Activated CD4-positive, alpha-beta T cell treated with anti-CD3 and anti-CD28 coated beads for 36 hours (primary cell): ENCODE data around the gene EPB41L4B. TPM values are rescaled to one million over a fixed set of nuclear protein-coding genes. Genes with fewer than 3 reads are reported as not detected.

Source experiments
- ATAC-seq: fragments of 200-7000 bp; cut with Tn5 transposase; one replicate; pipeline ENCODE4 v1.10.0; 2021; ENCODE audit warnings: mild to moderate bottlenecking, moderate library complexity
- CTCF ChIA-PET: fragments of 350-600 bp; sonication (Branson Sonifier 250); formaldehyde crosslinking; loops from one replicate; lab custom pipeline; 2021; ENCODE audit warnings: antibody characterized with exemption; lab: Charles Lee
- POLR2A ChIA-PET: fragments of 350-600 bp; sonication (Branson Sonifier 250); formaldehyde crosslinking; loops from one replicate; lab custom pipeline; 2021; ENCODE audit warnings: antibody characterized with exemption, inconsistent platforms; lab: Charles Lee
- DNase-seq: peaks from one replicate; pipeline ENCODE4 v3.0.0-alpha.2; 2020
- H3K27ac Mint-ChIP-seq: one replicate; pipeline ENCODE4 v1.8.0; 2021; ENCODE audit warnings: mixed read lengths
- H3K27me3 Mint-ChIP-seq: one replicate; pipeline ENCODE4 v1.8.0; 2021; ENCODE audit warnings: mixed read lengths
- H3K36me3 Mint-ChIP-seq: one replicate; pipeline ENCODE4 v1.8.0; 2021; ENCODE audit warnings: low read depth, mixed read lengths
- H3K4me1 Mint-ChIP-seq: one replicate; pipeline ENCODE4 v1.8.0; 2021; ENCODE audit warnings: mixed read lengths
- H3K4me3 Mint-ChIP-seq: one replicate; pipeline ENCODE4 v1.8.0; 2021; ENCODE audit warnings: mild to moderate bottlenecking, moderate library complexity, mixed read lengths
- H3K9me3 Mint-ChIP-seq: one replicate; pipeline ENCODE4 v1.8.0; 2021; ENCODE audit warnings: low read depth, mixed read lengths
- intact Hi-C, 2 experiments: fragments of 100-400 bp; cut with DNase I in 1 of 2; cut with micrococcal nuclease in 1 of 2; formaldehyde crosslinking; loops; one replicate each; pipeline versions ENCODE4 v1.14.2 to v1.15.1; 2022 to 2024; cut with DNase I, micrococcal nuclease
- total RNA-seq, 2 experiments: library from RNA; stranded (reverse); gene quantifications; one replicate each; pipeline ENCODE4 v1.2.3, GENCODE V29; 2021

The EPB41L4B gene
- total RNA-seq, 2 experiments from 2014 or later: 0.23 to 0.33 TPM

DNA sequence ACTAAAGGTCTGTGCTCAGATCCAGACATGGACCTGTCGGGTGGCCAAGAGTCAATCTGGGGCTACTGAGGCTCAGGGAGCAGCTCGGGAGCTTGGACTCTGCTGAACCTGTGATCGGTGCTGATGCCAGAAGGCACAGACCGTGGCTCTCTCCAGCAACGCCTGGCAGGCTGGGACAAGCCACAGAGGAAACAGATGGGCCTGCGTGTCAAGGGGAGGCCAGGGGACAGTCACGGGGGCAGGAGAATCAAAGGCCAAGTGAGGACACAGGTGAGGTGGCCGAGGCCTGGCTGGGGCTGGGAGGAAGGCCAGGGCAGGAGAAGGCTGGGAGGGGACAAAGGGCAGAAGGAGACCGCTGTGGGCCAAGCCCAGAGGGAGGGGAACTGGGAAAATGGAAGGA is 43.4 kb downstream of the EPB41L4B start:
- intact Hi-C loops: no loop called here
- ATAC-seq (no peak), DNase-seq (no peak)
- Mint-ChIP-seq H3K9me3 (no peaks in the 10 kb centered on the region), H3K27me3 (peaks cover 19% of the 10 kb centered on the region), H3K4me3 (no peak overlapping the region), H3K4me1 (no peaks in the 10 kb centered on the region), H3K27ac (no peak overlapping the region), H3K36me3 (no peaks in the 10 kb centered on the region)
- POLR2A ChIA-PET: no interaction called here
- CTCF ChIA-PET: interaction anchor here (0.6 to 0.8 kb wide), 2 partner anchors 40 to 416 kb away, joined by 3 to 4 read pairs; no protein-coding TSS in a partner anchor

DNA sequence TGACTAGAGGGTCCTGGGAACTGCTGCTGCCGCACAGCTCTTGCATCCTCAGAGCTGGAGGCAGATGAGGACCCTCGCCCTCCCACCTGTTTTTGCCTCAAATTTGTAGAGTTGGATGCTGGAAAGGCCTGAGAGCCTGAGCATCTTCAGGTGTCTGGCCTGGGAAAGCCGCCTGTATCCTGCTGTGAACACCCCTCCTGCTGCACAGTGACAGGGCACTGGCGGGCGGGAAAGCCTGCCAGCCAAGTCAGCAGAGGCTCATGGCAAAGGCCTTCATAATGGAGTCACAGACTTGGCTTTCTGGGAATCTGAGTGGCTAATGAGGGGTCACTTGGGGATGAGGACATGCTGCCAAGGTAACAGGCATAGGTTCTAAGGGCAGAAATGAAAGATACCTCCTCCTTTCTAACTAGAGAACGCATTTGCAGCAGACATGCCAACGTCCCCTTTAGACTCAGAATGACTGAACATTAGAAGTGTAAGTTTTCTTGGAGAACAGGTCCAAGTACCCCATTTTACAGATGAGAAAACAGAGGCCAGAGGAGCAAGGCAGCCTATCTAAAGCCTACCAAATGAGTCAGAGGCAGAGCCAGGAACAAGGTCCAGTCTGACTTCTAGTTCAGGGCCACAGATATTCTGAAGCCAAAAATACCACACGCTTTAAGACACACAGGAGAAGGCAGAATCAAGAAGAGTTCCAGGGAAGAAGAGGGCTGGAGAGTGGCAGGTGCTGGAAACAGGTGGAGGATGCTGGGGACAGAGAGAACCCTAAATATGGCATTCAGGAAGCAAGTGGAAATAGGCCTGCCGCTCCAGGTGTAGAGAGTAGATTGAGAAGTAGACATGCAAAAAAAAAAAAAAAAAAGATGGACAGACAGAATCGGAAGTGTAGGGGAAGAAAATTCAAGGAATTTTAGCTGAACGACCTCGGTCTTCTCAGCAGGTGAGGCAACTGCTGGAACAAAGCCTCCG is 44.1 kb downstream of the EPB41L4B start:
- DNase-seq: no peak
- H3K4me3 Mint-ChIP-seq: no peak overlapping the region
- peaks cover 14% of the 10 kb centered on the region for H3K27me3 Mint-ChIP-seq
- no peak for ATAC-seq
- H3K4me1 Mint-ChIP-seq: no peaks in the 10 kb centered on the region
- H3K36me3 Mint-ChIP-seq: no peaks in the 10 kb centered on the region
- H3K27ac Mint-ChIP-seq: no peak overlapping the region
- no peaks in the 10 kb centered on the region for H3K9me3 Mint-ChIP-seq
- POLR2A ChIA-PET: no interaction called here
- CTCF ChIA-PET: interaction anchor here (0.6 kb wide), 1 partner anchor 415 kb away, joined by 4 read pairs; no protein-coding TSS in a partner anchor
- intact Hi-C loops: no loop called here

DNA sequence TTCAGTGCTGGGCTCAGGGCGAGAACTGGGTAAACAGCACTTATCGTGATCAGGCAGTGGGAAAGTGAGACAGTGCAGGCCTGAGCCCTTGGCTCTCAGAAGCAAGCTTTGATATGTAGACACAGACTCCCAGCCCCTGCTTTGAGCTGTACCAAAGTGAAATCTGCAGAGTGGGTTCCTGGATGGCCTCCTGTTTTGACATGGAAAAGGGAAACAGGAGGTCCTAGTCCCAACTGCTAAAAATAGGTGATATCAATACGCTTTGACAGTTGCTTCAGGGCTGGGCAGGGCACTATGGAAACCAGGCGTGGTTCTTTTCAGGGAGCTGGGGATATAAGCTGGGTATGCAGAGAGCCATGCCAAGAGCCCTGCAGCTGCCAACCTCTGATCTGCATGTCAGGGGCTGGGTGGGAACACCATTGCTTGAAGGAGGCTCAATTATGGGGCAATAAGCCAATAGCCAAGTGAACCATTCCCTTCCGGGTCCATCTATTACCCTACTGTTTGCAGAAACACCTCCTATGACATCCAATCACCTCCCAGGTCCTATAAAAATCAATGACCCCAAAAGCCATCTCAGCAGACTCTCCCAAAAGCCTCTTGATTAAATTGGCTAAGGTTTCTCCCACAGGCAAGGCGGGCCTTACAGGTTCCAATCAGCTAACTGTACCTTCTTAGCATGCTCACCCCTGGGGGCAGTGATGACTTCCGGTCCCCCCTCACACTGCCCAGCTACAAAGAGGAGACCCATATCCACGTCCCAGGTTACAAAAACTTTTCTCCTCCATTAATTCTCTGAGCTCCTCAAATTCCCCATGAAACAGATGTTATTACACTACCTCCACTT is 45.8 kb downstream of the EPB41L4B start:
- POLR2A ChIA-PET: no interaction called here
- no peak for DNase-seq
- no peak overlapping the region for H3K27ac Mint-ChIP-seq
- no peak overlapping the region for H3K4me3 Mint-ChIP-seq
- no peaks in the 10 kb centered on the region for H3K9me3 Mint-ChIP-seq
- CTCF ChIA-PET: no interaction called here
- peaks cover 14% of the 10 kb centered on the region for H3K27me3 Mint-ChIP-seq
- ATAC-seq: no peak
- intact Hi-C loops: no loop called here
- H3K4me1 Mint-ChIP-seq: no peaks in the 10 kb centered on the region
- H3K36me3 Mint-ChIP-seq: no peaks in the 10 kb centered on the region

DNA sequence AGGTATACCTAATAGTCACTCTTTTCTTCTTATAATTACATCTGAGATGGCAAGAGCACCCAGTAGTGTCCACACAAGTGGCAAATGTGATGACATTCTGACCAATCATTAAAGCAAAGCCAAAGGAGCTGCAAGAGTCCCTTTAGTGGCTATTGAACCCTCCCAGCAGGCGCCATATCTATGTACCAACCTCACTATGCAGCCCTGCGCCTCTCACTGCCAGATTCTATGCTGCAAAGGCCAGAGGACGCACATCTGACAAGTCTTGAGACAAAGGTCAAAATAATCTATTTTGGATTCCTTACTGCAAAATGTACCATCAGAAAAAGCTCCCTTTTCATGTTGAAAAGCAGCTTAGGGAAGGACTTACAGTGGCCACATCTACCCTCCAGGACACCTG is 47.0 kb downstream of the EPB41L4B start:
- Mint-ChIP-seq H3K4me1 (no peaks in the 10 kb centered on the region), H3K27ac (no peak overlapping the region), H3K9me3 (no peaks in the 10 kb centered on the region), H3K36me3 (no peaks in the 10 kb centered on the region), H3K4me3 (no peak overlapping the region), H3K27me3 (peaks cover 14% of the 10 kb centered on the region)
- POLR2A ChIA-PET: no interaction called here
- ATAC-seq (no peak), DNase-seq (no peak)
- intact Hi-C loops: no loop called here
- CTCF ChIA-PET: interaction anchor here (0.6 kb wide), 1 partner anchor 519 kb away, joined by 3 read pairs; no protein-coding TSS in a partner anchor

DNA sequence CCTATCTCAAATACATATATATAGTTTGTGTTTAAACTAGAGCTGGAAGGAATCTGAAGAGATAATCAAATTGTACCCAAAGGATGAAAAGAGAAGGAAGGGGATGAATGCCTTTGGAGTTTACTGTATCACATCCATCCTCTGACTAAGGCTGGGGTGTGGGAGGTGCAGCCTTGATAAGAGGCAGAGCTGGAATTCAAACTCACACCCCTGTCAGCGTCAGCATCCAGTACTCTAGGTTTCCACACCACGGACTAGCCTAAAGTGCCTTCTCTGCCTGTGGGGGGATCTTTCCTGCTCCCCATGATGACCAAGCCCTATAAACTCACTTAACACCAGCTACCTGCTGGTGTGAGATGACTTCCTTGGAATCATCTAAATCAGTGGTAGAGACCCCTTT is 48.1 kb downstream of the EPB41L4B start:
- Mint-ChIP-seq H3K4me3 (no peak overlapping the region), H3K27ac (no peak overlapping the region), H3K9me3 (no peaks in the 10 kb centered on the region), H3K4me1 (no peaks in the 10 kb centered on the region), H3K36me3 (no peaks in the 10 kb centered on the region), H3K27me3 (peaks cover 10% of the 10 kb centered on the region)
- POLR2A ChIA-PET: no interaction called here
- ATAC-seq (no peak), DNase-seq (no peak)
- intact Hi-C loops: no loop called here
- CTCF ChIA-PET: interaction anchor here (0.6 kb wide), 1 partner anchor 13 kb away, joined by 5 read pairs; no protein-coding TSS in a partner anchor

DNA sequence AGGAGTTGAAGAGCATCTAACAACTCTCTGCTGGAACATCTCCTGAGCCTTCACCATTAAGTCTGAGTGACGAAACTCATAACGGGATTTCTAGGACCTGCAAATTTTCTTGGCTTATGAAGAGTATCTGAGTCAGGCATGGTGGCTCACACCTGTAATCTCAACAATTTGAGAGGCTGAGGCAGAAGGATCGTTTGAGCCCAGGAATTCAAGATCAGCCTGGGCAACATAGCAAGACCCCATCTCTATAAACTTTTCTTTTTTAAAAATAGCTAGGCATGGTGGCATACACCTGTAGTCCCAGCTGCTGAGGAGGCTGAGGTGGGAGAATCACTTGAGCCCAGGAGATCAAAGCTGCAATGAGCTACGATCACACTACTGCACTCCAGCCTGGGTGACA is 48.8 kb downstream of the EPB41L4B start:
- POLR2A ChIA-PET: no interaction called here
- H3K4me3 Mint-ChIP-seq: no peak overlapping the region
- no peaks in the 10 kb centered on the region for H3K4me1 Mint-ChIP-seq
- intact Hi-C loops: no loop called here
- no peaks in the 10 kb centered on the region for H3K36me3 Mint-ChIP-seq
- CTCF ChIA-PET: no interaction called here
- peaks cover 3% of the 10 kb centered on the region for H3K9me3 Mint-ChIP-seq
- DNase-seq: no peak
- no peak for ATAC-seq
- no peak overlapping the region for H3K27ac Mint-ChIP-seq
- H3K27me3 Mint-ChIP-seq: peaks cover 6% of the 10 kb centered on the region

DNA sequence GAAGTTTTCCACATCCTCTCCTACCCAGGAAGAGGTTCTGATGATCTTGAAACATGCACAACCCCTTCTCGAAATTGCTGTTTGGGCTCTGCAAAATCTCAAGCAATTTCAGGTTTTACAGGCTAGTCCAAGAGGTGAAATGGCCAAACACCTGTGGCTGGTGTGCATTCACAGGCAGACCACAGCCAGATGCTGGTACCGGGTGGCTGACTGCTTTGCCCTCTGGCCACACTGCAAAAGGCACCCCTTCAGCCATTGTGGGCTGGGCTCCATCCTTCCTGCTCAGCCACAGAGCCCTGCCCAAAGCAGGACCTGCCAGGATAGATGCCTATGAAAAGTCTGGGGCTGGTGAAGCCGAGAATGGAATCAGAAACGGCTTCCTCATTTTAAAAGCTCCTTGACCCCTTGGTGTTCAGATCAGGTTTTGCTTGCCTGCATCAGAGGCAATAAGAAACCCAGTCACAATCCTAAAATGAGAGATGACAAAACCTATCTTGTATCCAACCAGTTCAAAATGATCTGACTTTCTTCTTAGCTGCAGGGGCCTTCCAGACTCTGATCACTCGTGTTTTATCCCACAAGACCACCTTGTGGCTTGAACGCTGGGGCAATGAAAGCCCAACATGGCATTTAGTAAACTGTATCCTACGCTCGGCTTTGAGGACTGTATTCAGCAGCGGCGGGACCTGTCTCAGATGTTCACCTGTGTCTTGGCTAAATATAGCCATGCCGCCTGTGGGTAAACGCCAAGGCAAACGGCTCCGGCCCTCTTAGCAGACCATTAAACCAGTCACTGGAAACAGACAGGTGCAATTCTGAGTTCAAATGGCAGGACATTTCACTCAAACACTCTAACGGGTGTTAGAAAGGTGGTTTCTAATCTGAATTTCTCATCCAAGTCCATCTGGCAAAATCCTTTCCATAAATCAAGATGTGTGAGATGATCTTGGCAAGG is 49.6 kb downstream of the EPB41L4B start:
- POLR2A ChIA-PET: no interaction called here
- no peak for ATAC-seq
- Mint-ChIP-seq H3K9me3 (peaks cover 3% of the 10 kb centered on the region), H3K4me3 (no peak overlapping the region), H3K27me3 (peaks cover 3% of the 10 kb centered on the region), H3K4me1 (no peaks in the 10 kb centered on the region), H3K36me3 (no peaks in the 10 kb centered on the region), H3K27ac (no peak overlapping the region)
- intact Hi-C loops: no loop called here
- no peak for DNase-seq
- CTCF ChIA-PET: interaction anchor here (0.7 kb wide), 1 partner anchor 20 kb away, joined by 3 read pairs; no protein-coding TSS in a partner anchor

DNA sequence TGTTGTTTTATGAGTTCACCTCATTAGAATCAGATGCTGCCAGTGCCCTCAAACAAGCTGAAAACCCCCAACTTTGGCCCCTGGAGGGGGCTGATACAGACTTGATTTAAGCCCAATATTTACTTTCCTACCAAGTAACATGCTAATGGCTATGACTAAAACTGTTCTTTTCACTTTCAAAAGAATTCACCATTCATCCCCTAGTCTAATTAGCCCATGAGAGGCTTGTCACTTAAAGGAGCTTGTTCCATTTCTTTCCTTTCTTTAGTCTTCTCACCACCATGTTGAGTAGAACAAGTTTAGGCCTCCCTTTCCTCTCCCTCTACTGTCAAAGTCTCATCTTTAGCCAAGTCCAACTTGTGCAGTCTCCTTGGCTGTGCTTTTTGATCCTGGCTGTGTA is 50.4 kb downstream of the EPB41L4B start:
- peaks cover 3% of the 10 kb centered on the region for H3K9me3 Mint-ChIP-seq
- ATAC-seq (no peak), DNase-seq (no peak)
- no peak overlapping the region for H3K27ac Mint-ChIP-seq
- no peaks in the 10 kb centered on the region for H3K36me3 Mint-ChIP-seq
- intact Hi-C loops: no loop called here
- no peaks in the 10 kb centered on the region for H3K4me1 Mint-ChIP-seq
- CTCF ChIA-PET: interaction anchor here (1.0 kb wide), 1 partner anchor 16 kb away, joined by 5 read pairs; no protein-coding TSS in a partner anchor
- no peak overlapping the region for H3K4me3 Mint-ChIP-seq
- POLR2A ChIA-PET: no interaction called here
- H3K27me3 Mint-ChIP-seq: peaks cover 3% of the 10 kb centered on the region

DNA sequence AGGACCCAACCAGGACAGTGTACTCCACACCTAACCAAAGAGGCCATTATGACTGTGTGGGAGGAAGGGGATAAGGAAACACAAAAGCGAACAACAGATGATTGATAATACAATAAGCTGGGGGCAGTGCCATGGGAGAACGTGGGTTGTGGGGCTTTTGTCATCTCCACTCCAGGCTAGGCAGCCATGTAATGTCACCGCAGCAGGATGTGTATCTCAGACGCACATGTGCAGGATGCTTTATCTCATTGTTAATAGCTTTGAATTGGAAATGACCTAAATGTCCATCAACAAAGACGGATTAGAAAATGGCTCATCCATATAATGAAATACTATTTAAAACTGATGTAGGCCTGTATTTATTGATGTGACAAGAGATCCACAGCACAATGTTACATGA is 51.0 kb downstream of the EPB41L4B start:
- DNase-seq (no peak), ATAC-seq (no peak)
- no peak overlapping the region for H3K4me3 Mint-ChIP-seq
- peaks cover 3% of the 10 kb centered on the region for H3K27me3 Mint-ChIP-seq
- no peak overlapping the region for H3K27ac Mint-ChIP-seq
- peaks cover 3% of the 10 kb centered on the region for H3K9me3 Mint-ChIP-seq
- intact Hi-C loops: no loop called here
- POLR2A ChIA-PET: no interaction called here
- no peaks in the 10 kb centered on the region for H3K4me1 Mint-ChIP-seq
- CTCF ChIA-PET: interaction anchor here (1.0 kb wide), 1 partner anchor 17 kb away, joined by 5 read pairs; no protein-coding TSS in a partner anchor
- H3K36me3 Mint-ChIP-seq: no peaks in the 10 kb centered on the region

DNA sequence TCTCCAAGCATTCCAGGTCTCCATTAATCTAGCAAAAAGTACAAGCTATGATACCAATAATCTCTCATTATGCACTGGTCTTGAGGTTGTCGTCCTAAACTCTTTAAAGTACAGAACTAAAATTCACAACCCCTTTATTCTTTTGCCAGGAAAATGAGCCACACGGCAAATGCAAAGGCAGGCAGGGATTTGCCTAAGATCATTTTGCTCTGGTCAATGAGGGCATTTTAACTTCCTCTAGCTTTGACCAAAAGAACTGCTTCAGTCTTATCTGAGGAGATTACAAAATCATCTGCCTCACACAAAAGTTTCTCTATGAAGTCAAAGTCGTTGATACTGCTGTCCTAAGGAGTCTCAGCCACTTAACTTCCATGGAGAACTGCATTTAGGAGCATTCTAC is 51.8 kb downstream of the EPB41L4B start:
- H3K4me3 Mint-ChIP-seq: no peak overlapping the region
- no peak for DNase-seq
- no peaks in the 10 kb centered on the region for H3K4me1 Mint-ChIP-seq
- peaks cover 3% of the 10 kb centered on the region for H3K9me3 Mint-ChIP-seq
- peaks cover under 1% of the 10 kb centered on the region for H3K27me3 Mint-ChIP-seq
- H3K36me3 Mint-ChIP-seq: no peaks in the 10 kb centered on the region
- no peak overlapping the region for H3K27ac Mint-ChIP-seq
- no peak for ATAC-seq
- CTCF ChIA-PET: interaction anchor here (0.6 kb wide), 1 partner anchor 251 kb away, joined by 3 read pairs; no protein-coding TSS in a partner anchor
- POLR2A ChIA-PET: no interaction called here
- intact Hi-C loops: no loop called here
